Measurements from ENCODE around the gene RRBP1. TPM values are rescaled to one million over a fixed set of nuclear protein-coding genes. Genes with fewer than 3 reads are reported as not detected.

Gene RRBP1
- total RNA-seq, 2 experiments from 2014 or later = 21.1 to 24.9 TPM

GRCh38 chr20:17634661-17635331 is 47.2 kb downstream of the RRBP1 start:
- intact Hi-C loops (cut with DNase I, micrococcal nuclease) = no loop called here
- ChIA-PET POLR2A (no interaction called here), CTCF (no interaction called here)
- H3K27me3 Mint-ChIP-seq = no peaks in the 10 kb centered on the region
- no peak overlapping the region for H3K4me3 Mint-ChIP-seq
- ATAC-seq = no peak
- H3K4me1 Mint-ChIP-seq = no peaks in the 10 kb centered on the region
- no peak overlapping the region for H3K27ac Mint-ChIP-seq
- H3K9me3 Mint-ChIP-seq (ENCODE audit: low read depth) = no peaks in the 10 kb centered on the region
- peaks cover 2% of the 10 kb centered on the region for H3K36me3 Mint-ChIP-seq (ENCODE audit: low read depth)
- no peak for DNase-seq

GRCh38 chr20:17633850-17634500 is 48.1 kb downstream of the RRBP1 start:
- ATAC-seq (no peak), DNase-seq (no peak)
- no peaks in the 10 kb centered on the region for H3K27me3 Mint-ChIP-seq
- no peak overlapping the region for H3K27ac Mint-ChIP-seq
- no peaks in the 10 kb centered on the region for H3K4me1 Mint-ChIP-seq
- intact Hi-C loops (cut with DNase I, micrococcal nuclease) = no loop called here
- ChIA-PET POLR2A (no interaction called here), CTCF (interaction anchor here (0.6 to 1.4 kb wide), 4 partner anchors 12 to 622 kb away, joined by 3 to 4 read pairs (median 3); no protein-coding TSS in a partner anchor)
- H3K4me3 Mint-ChIP-seq = no peak overlapping the region
- no peaks in the 10 kb centered on the region for H3K9me3 Mint-ChIP-seq (ENCODE audit: low read depth)
- peaks cover 2% of the 10 kb centered on the region for H3K36me3 Mint-ChIP-seq (ENCODE audit: low read depth)

GRCh38 chr20:17633221-17633849 is 48.7 kb downstream of the RRBP1 start:
- H3K4me1 Mint-ChIP-seq = no peaks in the 10 kb centered on the region
- DNase-seq (no peak), ATAC-seq (no peak)
- H3K4me3 Mint-ChIP-seq = no peak overlapping the region
- peaks cover 4% of the 10 kb centered on the region for H3K36me3 Mint-ChIP-seq (ENCODE audit: low read depth)
- CTCF ChIA-PET = interaction anchor here (0.6 to 1.4 kb wide), 4 partner anchors 11 to 623 kb away, joined by 3 to 4 read pairs (median 3); no protein-coding TSS in a partner anchor
- H3K9me3 Mint-ChIP-seq (ENCODE audit: low read depth) = no peaks in the 10 kb centered on the region
- no peaks in the 10 kb centered on the region for H3K27me3 Mint-ChIP-seq
- POLR2A ChIA-PET = no interaction called here
- intact Hi-C loops (cut with DNase I, micrococcal nuclease) = no loop called here
- H3K27ac Mint-ChIP-seq = no peak overlapping the region

- no peaks in the 10 kb centered on the region for H3K9me3 Mint-ChIP-seq (ENCODE audit: low read depth)
- intact Hi-C loops (cut with DNase I, micrococcal nuclease) = no loop called here
- H3K4me3 Mint-ChIP-seq = no peak overlapping the region
- no peak for DNase-seq
- no peak overlapping the region for H3K27ac Mint-ChIP-seq
- peaks cover 4% of the 10 kb centered on the region for H3K36me3 Mint-ChIP-seq (ENCODE audit: low read depth)
- POLR2A ChIA-PET = no interaction called here
- ATAC-seq = no peak
- H3K27me3 Mint-ChIP-seq = no peaks in the 10 kb centered on the region
- no peaks in the 10 kb centered on the region for H3K4me1 Mint-ChIP-seq
- CTCF ChIA-PET = interaction anchor here (0.6 to 1.4 kb wide), 3 partner anchors 13 to 404 kb away, joined by 3 to 6 read pairs (median 3); no protein-coding TSS in a partner anchor
Observed at GRCh38 chr20:17631576-17632319, 50.3 kb downstream of the RRBP1 start.

- intact Hi-C loops (cut with DNase I, micrococcal nuclease) = no loop called here
- ChIA-PET POLR2A (no interaction called here), CTCF (interaction anchor here (1.4 kb wide), 1 partner anchor 12 kb away, joined by 6 read pairs; no protein-coding TSS in a partner anchor)
- Mint-ChIP-seq H3K4me3 (no peak overlapping the region), H3K27ac (no peak overlapping the region), H3K27me3 (no peaks in the 10 kb centered on the region), H3K36me3 (ENCODE audit: low read depth) (peaks cover 4% of the 10 kb centered on the region), H3K4me1 (no peaks in the 10 kb centered on the region), H3K9me3 (ENCODE audit: low read depth) (no peaks in the 10 kb centered on the region)
- DNase-seq (no peak), ATAC-seq (no peak)
Observed at GRCh38 chr20:17630806-17631195, 51.2 kb downstream of the RRBP1 start.

- Mint-ChIP-seq H3K36me3 (ENCODE audit: low read depth) (peaks cover 4% of the 10 kb centered on the region), H3K4me1 (no peaks in the 10 kb centered on the region), H3K4me3 (no peak overlapping the region), H3K27ac (no peak overlapping the region), H3K27me3 (no peaks in the 10 kb centered on the region), H3K9me3 (ENCODE audit: low read depth) (no peaks in the 10 kb centered on the region)
- intact Hi-C loops (cut with DNase I, micrococcal nuclease) = no loop called here
- POLR2A ChIA-PET = no interaction called here
- DNase-seq (no peak), ATAC-seq (no peak)
- CTCF ChIA-PET = interaction anchor here (1.4 kb wide), 1 partner anchor 12 kb away, joined by 6 read pairs; no protein-coding TSS in a partner anchor
Observed at GRCh38 chr20:17630151-17630805, 51.8 kb downstream of the RRBP1 start.

GRCh38 chr20:17629678-17630089 is 52.4 kb downstream of the RRBP1 start:
- Mint-ChIP-seq H3K36me3 (ENCODE audit: low read depth) (peaks cover 4% of the 10 kb centered on the region), H3K4me1 (no peaks in the 10 kb centered on the region), H3K27ac (no peak overlapping the region), H3K27me3 (no peaks in the 10 kb centered on the region), H3K4me3 (no peak overlapping the region), H3K9me3 (ENCODE audit: low read depth) (no peaks in the 10 kb centered on the region)
- ATAC-seq = no peak
- ChIA-PET POLR2A (no interaction called here), CTCF (interaction anchor here (0.9 to 1.1 kb wide), 2 partner anchors 84 to 124 kb away, joined by 3 to 4 read pairs; no protein-coding TSS in a partner anchor)
- intact Hi-C loops (cut with DNase I, micrococcal nuclease) = no loop called here
- no peak for DNase-seq

- intact Hi-C loops (cut with DNase I, micrococcal nuclease) = no loop called here
- POLR2A ChIA-PET = no interaction called here
- Mint-ChIP-seq H3K27ac (no peak overlapping the region), H3K27me3 (no peaks in the 10 kb centered on the region), H3K36me3 (ENCODE audit: low read depth) (peaks cover 4% of the 10 kb centered on the region), H3K9me3 (ENCODE audit: low read depth) (no peaks in the 10 kb centered on the region), H3K4me1 (no peaks in the 10 kb centered on the region), H3K4me3 (no peak overlapping the region)
- ATAC-seq (no peak), DNase-seq (no peak)
- CTCF ChIA-PET = interaction anchor here (0.9 to 1.1 kb wide), 2 partner anchors 83 to 124 kb away, joined by 3 to 4 read pairs; no protein-coding TSS in a partner anchor
Observed at GRCh38 chr20:17629025-17629424, 53.0 kb downstream of the RRBP1 start.

GRCh38 chr20:17628101-17628841 is 53.8 kb downstream of the RRBP1 start:
- ChIA-PET CTCF (interaction anchor here (0.9 to 1.1 kb wide), 2 partner anchors 82 to 123 kb away, joined by 3 to 4 read pairs; no protein-coding TSS in a partner anchor), POLR2A (no interaction called here)
- H3K27me3 Mint-ChIP-seq = no peaks in the 10 kb centered on the region
- no peak overlapping the region for H3K4me3 Mint-ChIP-seq
- no peak overlapping the region for H3K27ac Mint-ChIP-seq
- no peaks in the 10 kb centered on the region for H3K4me1 Mint-ChIP-seq
- DNase-seq = no peak
- peaks cover 4% of the 10 kb centered on the region for H3K36me3 Mint-ChIP-seq (ENCODE audit: low read depth)
- intact Hi-C loops (cut with DNase I, micrococcal nuclease) = no loop called here
- no peaks in the 10 kb centered on the region for H3K9me3 Mint-ChIP-seq (ENCODE audit: low read depth)
- no peak for ATAC-seq

- no peak overlapping the region for H3K4me3 Mint-ChIP-seq
- no peak overlapping the region for H3K27ac Mint-ChIP-seq
- no peaks in the 10 kb centered on the region for H3K4me1 Mint-ChIP-seq
- ChIA-PET CTCF (interaction anchor here (0.7 kb wide), 1 partner anchor 130 kb away, joined by 3 read pairs; no protein-coding TSS in a partner anchor), POLR2A (no interaction called here)
- H3K9me3 Mint-ChIP-seq (ENCODE audit: low read depth) = no peaks in the 10 kb centered on the region
- no peaks in the 10 kb centered on the region for H3K27me3 Mint-ChIP-seq
- ATAC-seq (no peak), DNase-seq (no peak)
- intact Hi-C loops (cut with DNase I, micrococcal nuclease) = no loop called here
- peaks cover 5% of the 10 kb centered on the region for H3K36me3 Mint-ChIP-seq (ENCODE audit: low read depth)
Observed at GRCh38 chr20:17627101-17627955, 54.7 kb downstream of the RRBP1 start.

All from activated CD4-positive, alpha-beta T cell treated with anti-CD3 and anti-CD28 coated beads for 36 hours (primary cell).